A549 treated with RU486 at 1 μM for 4 hours (cell line): ENCODE measurements around the gene CANX. TPM values are rescaled to one million over a fixed set of nuclear protein-coding genes. Genes with fewer than 3 reads are reported as not detected.

Source experiments
- total RNA-seq: library from RNA; stranded (reverse); fragments of 200-300 nt; extraction: Qiagen RNA extraction; gene quantifications from 5 replicates; pipeline ENCODE4 v1.2.3, GENCODE V29; 2022; ENCODE audit warnings: low read depth

Gene CANX
- 337 to 420 TPM (median 355 TPM) in 5 replicates for total RNA-seq

GRCh38 chr5:179698935-179699615, at the start of gene CANX:
CANX (plus strand) TSS chr5:179698967; CDS start chr5:179705682, 6,715 bp downstream.

GRCh38 chr5:179680780-179681401, 17.9 kb upstream of the CANX start, which contains the start of gene CBY3:
CBY3 (minus strand) TSS chr5:179681034; CDS start chr5:179680918, 116 bp downstream.

GRCh38 chr5:179732412-179732917, 33.7 kb downstream of the CANX start, which contains the start of gene MAML1:
MAML1 (plus strand) TSS chr5:179732822; CDS start chr5:179733113, 291 bp downstream.

Other genes with a start within 250 kb of the CANX start
- 27.6 to 31.0 TPM (median 28.8 TPM) in 5 replicates for gene RUFY1, start 148.4 kb upstream of the CANX start, total RNA-seq
- 455 to 602 TPM (median 495 TPM) in 5 replicates for gene HNRNPH1, start 75.3 kb upstream of the CANX start, total RNA-seq
- gene CBY3, start 17.9 kb upstream of the CANX start, total RNA-seq, result not detected in 5 replicates
- 15.9 to 21.2 TPM (median 19.2 TPM) in 5 replicates for gene MAML1, start 33.9 kb downstream of the CANX start, total RNA-seq
- 0.30 to 0.63 TPM (median 0.38 TPM) in 3 of 5 replicates, not detected in the others for gene LTC4S, start 95.0 kb downstream of the CANX start, total RNA-seq
- 227 to 311 TPM (median 265 TPM) in 5 replicates for gene MGAT4B, start 107.9 kb downstream of the CANX start, total RNA-seq
- 1,416 to 1,860 TPM (median 1,551 TPM) in 5 replicates for gene SQSTM1, start 121.9 kb downstream of the CANX start, total RNA-seq
- gene MRNIP, start 159.8 kb downstream of the CANX start, total RNA-seq, result 13.5 to 20.0 TPM (median 14.6 TPM) in 5 replicates
- gene TBC1D9B, start 208.9 kb downstream of the CANX start, total RNA-seq, result 51.5 to 65.6 TPM (median 59.1 TPM) in 5 replicates